Activated CD4-positive, alpha-beta T cell treated with anti-CD3 and anti-CD28 coated beads, Interleukin-2, amount 10 ng/mL, durations not matched to agents 7 days and 5 days (primary cell): ENCODE data around the gene RBFA. TPM values are rescaled to one million over a fixed set of nuclear protein-coding genes. Genes with fewer than 3 reads are reported as not detected.

Experiments
- CTCF ChIA-PET: fragments of 350-600 bp; sonication (Branson Sonifier 250); formaldehyde crosslinking; loops from one replicate; lab custom pipeline; 2021; ENCODE audit warnings: antibody characterized with exemption; lab: Charles Lee
- POLR2A ChIA-PET: fragments of 350-600 bp; sonication (Branson Sonifier 250); formaldehyde crosslinking; loops from one replicate; lab custom pipeline; 2021; ENCODE audit warnings: antibody characterized with exemption; lab: Charles Lee
- DNase-seq: peaks from one replicate; pipeline ENCODE4 v3.0.0-alpha.2; 2020
- H3K27ac Mint-ChIP-seq: one replicate; pipeline ENCODE4 v1.8.0; 2021; ENCODE audit warnings: mild to moderate bottlenecking, moderate library complexity, mixed read lengths
- H3K27me3 Mint-ChIP-seq: one replicate; pipeline ENCODE4 v1.8.0; 2021; ENCODE audit warnings: mixed read lengths
- H3K36me3 Mint-ChIP-seq: one replicate; pipeline ENCODE4 v1.8.0; 2021; ENCODE audit warnings: low read depth, mixed read lengths
- H3K4me1 Mint-ChIP-seq: one replicate; pipeline ENCODE4 v1.8.0; 2021; ENCODE audit warnings: mixed read lengths
- H3K4me3 Mint-ChIP-seq: one replicate; pipeline ENCODE4 v1.8.0; 2021; ENCODE audit warnings: mild to moderate bottlenecking, moderate library complexity, mixed read lengths
- H3K9me3 Mint-ChIP-seq: one replicate; pipeline ENCODE4 v1.8.0; 2021; ENCODE audit warnings: mixed read lengths
- total RNA-seq, 2 experiments: library from RNA; stranded (reverse); gene quantifications; one replicate each; pipeline ENCODE4 v1.2.3, GENCODE V29; 2021

The RBFA gene
- total RNA-seq, 2 experiments from 2014 or later = 24.2 to 25.0 TPM

- ChIA-PET POLR2A (no interaction called here), CTCF (interaction anchor here (1.3 kb wide), 1 partner anchor 10 kb away, joined by 3 read pairs; no protein-coding TSS in a partner anchor)
- no peaks in the 10 kb centered on the region for H3K27me3 Mint-ChIP-seq
- H3K36me3 Mint-ChIP-seq = peaks cover 1% of the 10 kb centered on the region
- no peak for DNase-seq
- H3K4me3 Mint-ChIP-seq = no peak overlapping the region
- peaks cover 12% of the 10 kb centered on the region for H3K9me3 Mint-ChIP-seq
- no peaks in the 10 kb centered on the region for H3K4me1 Mint-ChIP-seq
- no peak overlapping the region for H3K27ac Mint-ChIP-seq
Observed at GRCh38 chr18:80065705-80066104, 31.5 kb downstream of the RBFA start.

- Mint-ChIP-seq H3K36me3 (no peaks in the 10 kb centered on the region), H3K27me3 (no peaks in the 10 kb centered on the region), H3K27ac (no peak overlapping the region), H3K4me3 (no peak overlapping the region), H3K4me1 (no peaks in the 10 kb centered on the region), H3K9me3 (peaks cover 4% of the 10 kb centered on the region)
- POLR2A ChIA-PET = no interaction called here
- DNase-seq = no peak
- CTCF ChIA-PET = interaction anchor here (0.8 kb wide), 1 partner anchor 36 kb away, joined by 3 read pairs; no protein-coding TSS in a partner anchor
Observed at GRCh38 chr18:80067321-80067720, 33.1 kb downstream of the RBFA start.

- no peaks in the 10 kb centered on the region for H3K27me3 Mint-ChIP-seq
- no peak overlapping the region for H3K4me3 Mint-ChIP-seq
- H3K9me3 Mint-ChIP-seq = peaks cover 2% of the 10 kb centered on the region
- no peaks in the 10 kb centered on the region for H3K4me1 Mint-ChIP-seq
- POLR2A ChIA-PET = no interaction called here
- DNase-seq = no peak
- H3K27ac Mint-ChIP-seq = no peak overlapping the region
- CTCF ChIA-PET = no interaction called here
- H3K36me3 Mint-ChIP-seq = no peaks in the 10 kb centered on the region
Observed at GRCh38 chr18:80067897-80068296, 33.7 kb downstream of the RBFA start.

- H3K4me3 Mint-ChIP-seq = no peak overlapping the region
- no peaks in the 10 kb centered on the region for H3K27me3 Mint-ChIP-seq
- POLR2A ChIA-PET = no interaction called here
- no peak overlapping the region for H3K27ac Mint-ChIP-seq
- no peaks in the 10 kb centered on the region for H3K9me3 Mint-ChIP-seq
- no peak for DNase-seq
- H3K4me1 Mint-ChIP-seq = no peaks in the 10 kb centered on the region
- no peaks in the 10 kb centered on the region for H3K36me3 Mint-ChIP-seq
- CTCF ChIA-PET = no interaction called here
Observed at GRCh38 chr18:80068571-80069272, 34.5 kb downstream of the RBFA start.

- ChIA-PET CTCF (no interaction called here), POLR2A (no interaction called here)
- Mint-ChIP-seq H3K36me3 (no peaks in the 10 kb centered on the region), H3K4me3 (no peak overlapping the region), H3K9me3 (peaks cover 2% of the 10 kb centered on the region), H3K27ac (no peak overlapping the region), H3K27me3 (no peaks in the 10 kb centered on the region), H3K4me1 (no peaks in the 10 kb centered on the region)
- no peak for DNase-seq
Observed at GRCh38 chr18:80070825-80071224, 36.6 kb downstream of the RBFA start.

- POLR2A ChIA-PET = no interaction called here
- DNase-seq = no peak
- Mint-ChIP-seq H3K27me3 (no peaks in the 10 kb centered on the region), H3K4me1 (no peaks in the 10 kb centered on the region), H3K27ac (no peak overlapping the region), H3K4me3 (no peak overlapping the region), H3K36me3 (no peaks in the 10 kb centered on the region), H3K9me3 (peaks cover 2% of the 10 kb centered on the region)
- CTCF ChIA-PET = no interaction called here
Observed at GRCh38 chr18:80074183-80074582, 39.9 kb downstream of the RBFA start.

GRCh38 chr18:80074697-80075096 is 40.5 kb downstream of the RBFA start:
- H3K27me3 Mint-ChIP-seq = no peaks in the 10 kb centered on the region
- POLR2A ChIA-PET = no interaction called here
- no peak overlapping the region for H3K27ac Mint-ChIP-seq
- H3K9me3 Mint-ChIP-seq = peaks cover 2% of the 10 kb centered on the region
- no peak for DNase-seq
- H3K4me1 Mint-ChIP-seq = no peaks in the 10 kb centered on the region
- CTCF ChIA-PET = no interaction called here
- H3K4me3 Mint-ChIP-seq = no peak overlapping the region
- no peaks in the 10 kb centered on the region for H3K36me3 Mint-ChIP-seq

- H3K4me3 Mint-ChIP-seq = no peak overlapping the region
- no peak overlapping the region for H3K27ac Mint-ChIP-seq
- DNase-seq = no peak
- no peaks in the 10 kb centered on the region for H3K27me3 Mint-ChIP-seq
- H3K9me3 Mint-ChIP-seq = peaks cover 2% of the 10 kb centered on the region
- CTCF ChIA-PET = no interaction called here
- no peaks in the 10 kb centered on the region for H3K36me3 Mint-ChIP-seq
- no peaks in the 10 kb centered on the region for H3K4me1 Mint-ChIP-seq
- POLR2A ChIA-PET = no interaction called here
Observed at GRCh38 chr18:80075940-80076339, 41.7 kb downstream of the RBFA start.

GRCh38 chr18:80076379-80076778 is 42.1 kb downstream of the RBFA start:
- DNase-seq = no peak
- no peak overlapping the region for H3K27ac Mint-ChIP-seq
- peaks cover 2% of the 10 kb centered on the region for H3K27me3 Mint-ChIP-seq
- H3K4me3 Mint-ChIP-seq = no peak overlapping the region
- ChIA-PET CTCF (no interaction called here), POLR2A (no interaction called here)
- no peaks in the 10 kb centered on the region for H3K36me3 Mint-ChIP-seq
- H3K4me1 Mint-ChIP-seq = no peaks in the 10 kb centered on the region
- peaks cover 2% of the 10 kb centered on the region for H3K9me3 Mint-ChIP-seq

- peaks cover 2% of the 10 kb centered on the region for H3K9me3 Mint-ChIP-seq
Observed at GRCh38 chr18:80077873-80078272, 43.6 kb downstream of the RBFA start.

More at GRCh38 chr18:80077873-80078272, 43.6 kb downstream of the RBFA start:
- Mint-ChIP-seq H3K4me1 (no peaks in the 10 kb centered on the region), H3K4me3 (no peak overlapping the region), H3K27me3 (peaks cover 2% of the 10 kb centered on the region), H3K36me3 (no peaks in the 10 kb centered on the region), H3K27ac (no peak overlapping the region)
- no peak for DNase-seq
- ChIA-PET CTCF (interaction anchor here (0.6 kb wide), 1 partner anchor 59 kb away, joined by 3 read pairs; no protein-coding TSS in a partner anchor), POLR2A (no interaction called here)

Other genes starting within 250 kb of the RBFA start
- not detected for gene KCNG2, start 236.5 kb upstream of the RBFA start, total RNA-seq
- gene SLC66A2, start 82.8 kb upstream of the RBFA start, total RNA-seq = 10 to 100 TPM; 28.3 to 34.6 TPM
- 10 to 100 TPM in 1 of 2 experiments, 1 to 10 TPM in 1; 7.2 to 11.5 TPM for gene HSBP1L1, start 69.8 kb upstream of the RBFA start, total RNA-seq
- 100 to 1,000 TPM; 131 TPM for gene TXNL4A, start 45.9 kb upstream of the RBFA start, total RNA-seq
- gene ADNP2, start 74.8 kb downstream of the RBFA start, total RNA-seq = 10 to 100 TPM; 19.4 to 20.3 TPM
- under 1 TPM; 0.15 to 0.22 TPM for gene PARD6G, start 213.1 kb downstream of the RBFA start, total RNA-seq